ENCODE data around the gene CHAD. TPM values are rescaled to one million over a fixed set of nuclear protein-coding genes. Genes with fewer than 3 reads are reported as not detected.

Gene CHAD
- total RNA-seq, 1 experiment from 2014 or later = 0.57 TPM

DNA sequence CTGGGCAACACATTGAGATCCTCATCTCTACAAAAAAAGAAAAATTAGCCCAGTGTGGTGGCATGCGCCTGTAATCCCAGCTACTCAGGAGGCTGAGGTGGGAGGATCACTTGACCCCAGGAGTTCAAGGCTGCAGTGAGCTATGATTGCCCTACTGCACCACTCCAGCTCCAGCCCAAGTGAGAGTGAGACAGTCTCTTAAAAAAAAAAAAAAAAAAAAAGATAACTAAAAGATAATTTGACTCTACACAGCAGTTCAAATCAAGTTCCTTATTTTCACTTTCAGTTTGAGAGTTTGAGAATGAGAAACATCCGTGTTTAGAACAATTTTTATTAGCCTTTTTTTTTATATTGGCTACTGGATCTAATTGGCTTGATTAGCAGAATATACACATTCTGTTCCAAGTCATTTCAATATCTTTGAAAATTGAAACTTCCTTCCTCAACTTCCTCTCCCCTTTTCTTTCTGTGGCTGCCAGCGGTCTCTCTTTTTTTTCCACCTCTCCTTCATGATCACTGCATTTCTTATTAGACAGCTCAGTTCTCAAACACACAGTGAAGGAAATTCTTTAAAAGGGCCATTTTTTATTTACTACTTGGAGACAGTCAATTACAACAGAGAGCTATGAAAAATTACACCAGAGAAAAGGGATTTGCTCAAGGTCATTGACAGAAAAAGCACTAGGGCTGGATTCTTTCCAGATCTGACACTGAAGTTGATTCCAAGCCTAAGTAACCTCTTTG is 47.2 kb downstream of the CHAD start:
- H4K5ac ChIP-seq (ENCODE audit: insufficient read length, low read depth, low read length) = no peak overlapping the region
- no peaks in the 10 kb centered on the region for H4K20me1 ChIP-seq (ENCODE audit: control insufficient read depth, insufficient read depth, insufficient read length)
- no peak overlapping the region for H3K4me2 ChIP-seq (ENCODE audit: insufficient read depth, insufficient read length, low read length)
- H3K27me3 Mint-ChIP-seq (ENCODE audit: low read depth) = peaks cover 26% of the 10 kb centered on the region
- peaks cover 16 to 18% of the 10 kb centered on the region in 2 experiments for H3K9me3 Mint-ChIP-seq
- no peak overlapping the region for H2BK20ac ChIP-seq (ENCODE audit: low read depth, low read length, poor library complexity, severe bottlenecking)
- H3K23ac ChIP-seq (ENCODE audit: insufficient read length, low read depth, low read length) = no peak overlapping the region
- peaks cover 8% of the 10 kb centered on the region for H3K23me2 ChIP-seq (ENCODE audit: insufficient read length, low read depth, low read length, poor library complexity, severe bottlenecking)
- no peak overlapping the region for H4K91ac ChIP-seq (ENCODE audit: insufficient read length, low read depth, low read length)
- H3K9me3 ChIP-seq (ENCODE audit: control insufficient read depth, low read depth, low read length) = no peaks in the 10 kb centered on the region
- no peak overlapping the region for H3K4me3 Mint-ChIP-seq
- no peak for DNase-seq
- H4K8ac ChIP-seq (replicated peaks; ENCODE audit: insufficient read length, low read depth, low read length) = no peak overlapping the region
- no peak overlapping the region for H3K18ac ChIP-seq (ENCODE audit: insufficient read length, low read depth, low read length)
- no peak overlapping the region for H2BK12ac ChIP-seq (ENCODE audit: insufficient read length, low read depth, low read length)
- no peaks in the 10 kb centered on the region for H3K4me1 ChIP-seq (ENCODE audit: insufficient read depth, low read length)
- H3T11ph ChIP-seq (ENCODE audit: low read length) = no peak overlapping the region
- no peaks in the 10 kb centered on the region for H3K79me1 ChIP-seq (ENCODE audit: insufficient read depth, low read depth, low read length, poor library complexity, severe bottlenecking)
- no peak overlapping the region for H3K27ac Mint-ChIP-seq
- H2BK120ac ChIP-seq (ENCODE audit: low read depth, low read length, poor library complexity, severe bottlenecking) = no peak overlapping the region
- H2AK5ac ChIP-seq (ENCODE audit: insufficient read length, low read length) = no peak overlapping the region
- WGBS (ENCODE audit: extremely low coverage, insufficient read length, low lambda C conversion rate) = no CpG with 5 or more reads among the region's 3 CpGs
- no peak overlapping the region for H3K14ac ChIP-seq (ENCODE audit: insufficient read depth, low read length)
- H3K27ac ChIP-seq (ENCODE audit: insufficient read length, low read depth, low read length) = no peak overlapping the region
- H2BK5ac ChIP-seq (ENCODE audit: insufficient read length, low read length) = no peak overlapping the region
- no peak overlapping the region for H3K4ac ChIP-seq (ENCODE audit: low read depth, low read length)
- no peak overlapping the region for H3K9ac ChIP-seq (ENCODE audit: extremely low read depth, insufficient read length, low read length)
- H2AFZ ChIP-seq (ENCODE audit: low read length) = no peak overlapping the region
- TF ChIP-seq, protein P1, sequence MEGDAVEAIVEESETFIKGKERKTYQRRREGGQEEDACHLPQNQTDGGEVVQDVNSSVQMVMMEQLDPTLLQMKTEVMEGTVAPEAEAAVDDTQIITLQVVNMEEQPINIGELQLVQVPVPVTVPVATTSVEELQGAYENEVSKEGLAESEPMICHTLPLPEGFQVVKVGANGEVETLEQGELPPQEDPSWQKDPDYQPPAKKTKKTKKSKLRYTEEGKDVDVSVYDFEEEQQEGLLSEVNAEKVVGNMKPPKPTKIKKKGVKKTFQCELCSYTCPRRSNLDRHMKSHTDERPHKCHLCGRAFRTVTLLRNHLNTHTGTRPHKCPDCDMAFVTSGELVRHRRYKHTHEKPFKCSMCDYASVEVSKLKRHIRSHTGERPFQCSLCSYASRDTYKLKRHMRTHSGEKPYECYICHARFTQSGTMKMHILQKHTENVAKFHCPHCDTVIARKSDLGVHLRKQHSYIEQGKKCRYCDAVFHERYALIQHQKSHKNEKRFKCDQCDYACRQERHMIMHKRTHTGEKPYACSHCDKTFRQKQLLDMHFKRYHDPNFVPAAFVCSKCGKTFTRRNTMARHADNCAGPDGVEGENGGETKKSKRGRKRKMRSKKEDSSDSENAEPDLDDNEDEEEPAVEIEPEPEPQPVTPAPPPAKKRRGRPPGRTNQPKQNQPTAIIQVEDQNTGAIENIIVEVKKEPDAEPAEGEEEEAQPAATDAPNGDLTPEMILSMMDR (conservative IDR thresholded peaks at IDR 0.05) = no peak
- H3K79me2 ChIP-seq (ENCODE audit: insufficient read depth, low read length) = no peaks in the 10 kb centered on the region
- peaks cover 7 to 8% of the 10 kb centered on the region in 2 experiments for H3K4me1 Mint-ChIP-seq
- peaks cover 2 to 13% (median 4%) of the 10 kb centered on the region in 3 experiments for H3K36me3 Mint-ChIP-seq (ENCODE audit: insufficient read depth in 1 of 3, low read depth in 3 of 3)
- H3K56ac ChIP-seq (ENCODE audit: insufficient read length, low read depth, low read length) = no peak overlapping the region
- no peaks in the 10 kb centered on the region; the same call in 1 of the 2 replicates for H3K27me3 ChIP-seq (ENCODE audit: insufficient read depth, low read length)
- no peak overlapping the region for H2BK15ac ChIP-seq (ENCODE audit: low read depth, low read length)

Data from H9 (cell line).